Measurements from ENCODE around the gene BTBD16.
A peak's percentile ranks its signal among the peaks of the same experiment; 100 is the strongest.

BTBD16 gene

DNA sequence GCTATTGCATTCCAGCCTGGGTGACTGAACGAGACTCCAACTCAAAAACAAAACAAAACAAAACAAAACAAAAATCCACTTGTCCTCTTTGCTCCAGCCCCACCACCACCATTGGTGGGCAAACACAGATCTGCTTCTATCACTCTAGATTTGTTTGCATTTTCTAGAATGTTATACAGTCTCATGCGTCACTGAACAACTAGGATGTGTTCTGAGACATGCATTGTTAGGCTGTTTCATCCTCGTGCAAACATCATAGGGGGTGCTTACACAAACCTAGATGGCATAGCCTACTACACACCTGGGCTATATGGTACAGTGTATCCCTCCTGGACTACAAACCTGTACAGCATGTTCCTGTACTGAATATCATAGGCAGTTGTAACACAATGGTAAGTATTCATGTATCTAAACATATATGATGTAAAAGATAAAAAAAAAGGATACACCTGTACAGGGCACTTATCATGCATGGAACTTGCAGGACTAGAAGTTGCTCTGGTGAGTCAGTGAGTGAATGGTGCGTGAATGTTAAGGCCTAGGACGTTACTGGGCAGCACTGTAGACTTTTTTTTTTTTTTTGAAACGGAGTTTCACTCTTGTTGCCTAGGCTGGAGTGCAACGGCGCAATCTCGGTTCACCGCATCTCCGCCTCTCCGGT is 45.3 kb downstream of the BTBD16 start:
- no peak for DNase-seq (ENCODE audit: low read depth)

DNA sequence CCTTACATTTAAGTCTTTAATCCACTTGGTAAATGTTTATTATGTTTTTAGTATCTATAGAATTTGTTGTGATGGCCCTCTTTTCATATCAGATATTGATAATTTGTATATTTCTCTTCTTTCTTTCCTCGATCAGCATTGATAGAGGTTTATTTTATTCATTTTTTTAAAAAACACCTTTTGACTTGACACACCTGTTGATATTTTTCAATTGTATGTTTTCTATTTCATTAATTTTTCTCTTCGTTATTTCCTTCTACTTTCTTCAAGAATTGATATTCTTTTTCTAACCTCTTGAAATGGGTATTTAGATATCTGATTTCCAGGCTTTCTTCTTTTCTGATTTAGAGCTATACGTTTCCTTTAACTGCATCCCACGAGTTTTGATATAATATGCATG is 50.9 kb downstream of the BTBD16 start:
- no peak for DNase-seq (ENCODE audit: low read depth)

DNA sequence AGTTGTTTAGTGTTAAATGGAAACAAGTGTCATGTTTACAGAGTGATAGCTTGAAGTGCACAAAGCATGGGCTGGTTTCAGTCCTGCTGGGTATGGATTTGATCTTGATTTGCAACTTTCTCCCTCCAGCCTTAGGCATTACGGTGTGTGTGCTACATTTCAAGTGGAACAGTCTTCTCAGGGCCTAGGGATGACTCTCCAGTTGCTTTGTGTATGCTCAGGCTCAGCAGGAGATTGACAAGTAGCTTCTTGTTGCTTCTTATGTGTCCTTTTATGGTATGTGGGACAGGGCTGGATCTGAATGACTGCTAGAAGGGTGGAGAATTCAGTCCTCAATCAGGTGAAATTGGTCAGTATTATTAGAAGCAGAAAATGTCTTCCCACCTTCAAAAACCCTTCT is 52.1 kb downstream of the BTBD16 start:
- DNase-seq (ENCODE audit: low read depth) = no peak

DNA sequence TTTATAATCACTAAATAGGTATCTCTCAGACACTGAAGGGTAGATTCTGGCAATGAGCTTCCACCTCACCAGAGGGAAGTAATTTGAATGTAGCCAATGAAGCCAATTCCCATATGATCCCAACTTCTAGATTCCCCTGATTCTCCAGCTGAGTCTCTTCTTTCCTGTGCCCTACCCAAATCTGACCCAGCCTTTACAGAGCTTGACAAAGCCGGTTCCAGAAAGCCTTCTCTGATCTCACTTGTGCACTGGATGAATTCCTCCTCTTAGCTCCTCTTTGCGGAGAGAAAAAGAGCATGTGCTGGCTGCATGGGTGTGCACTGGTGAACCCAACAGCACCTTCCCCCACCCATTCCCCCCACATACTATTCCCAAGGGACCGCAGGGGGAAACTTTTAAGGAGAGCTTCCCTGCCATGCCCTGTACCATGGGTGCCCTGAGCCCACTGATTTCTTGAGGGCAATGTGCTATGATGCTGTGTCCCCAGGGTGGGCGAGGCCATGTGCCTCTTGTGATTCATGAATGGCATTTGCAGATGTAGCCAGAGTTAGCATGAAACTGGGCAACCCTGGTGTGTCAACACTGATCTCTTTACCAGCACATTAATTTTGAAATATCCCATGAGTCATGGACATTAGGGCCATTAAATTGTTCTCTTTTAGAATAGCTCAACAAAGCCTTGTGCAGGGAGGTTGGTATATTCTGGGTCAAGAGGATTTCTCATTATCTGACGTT is 53.0 kb downstream of the BTBD16 start:
- DNase-seq (ENCODE audit: low read depth) = peak; percentile 69

DNA sequence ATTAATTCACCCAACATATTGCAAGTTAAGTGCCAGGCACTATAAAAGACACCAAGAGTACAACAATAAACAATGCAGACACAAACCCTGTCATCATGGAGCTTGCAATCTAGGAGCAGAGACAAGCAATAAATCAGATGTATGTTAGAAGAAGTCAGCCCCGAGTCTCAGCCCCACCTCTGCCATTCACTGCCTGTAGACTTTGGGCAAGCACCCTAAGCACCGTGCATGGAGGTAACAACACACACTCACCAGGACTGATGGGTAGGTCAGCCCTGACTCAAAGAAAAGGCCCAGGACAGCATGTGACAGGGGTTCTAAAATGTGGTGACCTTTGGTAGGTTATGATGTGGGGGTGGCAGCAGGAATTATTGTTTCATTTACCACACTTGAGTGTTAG is 54.1 kb downstream of the BTBD16 start:
- no peak for DNase-seq (ENCODE audit: low read depth)

DNA sequence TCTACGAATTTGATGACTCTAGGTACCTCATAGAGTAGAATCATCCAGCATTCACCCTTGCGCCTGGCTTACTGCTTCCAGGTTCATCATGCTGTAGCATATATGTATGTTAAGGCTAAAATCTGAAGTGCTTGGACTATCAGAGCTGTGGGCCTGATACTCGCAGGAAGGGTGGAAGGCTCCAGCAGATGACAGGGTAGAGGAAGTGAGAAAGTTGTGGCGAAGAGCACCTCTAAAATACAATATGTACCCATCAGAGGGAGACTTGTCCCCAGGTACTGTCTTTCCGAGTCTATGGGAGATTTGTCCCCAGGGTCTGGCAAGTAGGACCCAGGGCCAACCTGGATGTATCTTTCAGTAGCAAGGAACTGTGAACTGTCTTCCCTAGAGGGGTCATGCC is 55.3 kb downstream of the BTBD16 start:
- DNase-seq (ENCODE audit: low read depth) = no peak

DNA sequence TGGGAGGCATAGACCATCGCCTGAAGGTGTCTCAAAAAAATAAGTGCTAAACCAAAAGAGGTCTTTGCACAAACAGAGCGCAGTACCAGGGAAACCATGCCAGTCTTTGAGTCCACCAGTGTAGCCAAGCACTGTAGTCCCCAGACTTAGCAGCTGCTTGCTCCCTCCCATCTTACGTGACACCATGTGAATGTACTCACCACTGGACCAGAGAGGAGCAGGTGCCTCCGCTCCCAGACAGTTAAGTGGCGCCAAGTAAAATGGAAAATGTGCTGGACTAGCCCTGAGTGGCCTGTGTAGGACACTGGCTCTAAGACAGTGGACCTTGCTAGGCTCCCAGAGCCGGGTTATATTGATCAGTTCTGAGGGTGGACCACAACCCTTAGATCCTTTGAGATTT is 55.7 kb downstream of the BTBD16 start:
- no peak for DNase-seq (ENCODE audit: low read depth)

DNA sequence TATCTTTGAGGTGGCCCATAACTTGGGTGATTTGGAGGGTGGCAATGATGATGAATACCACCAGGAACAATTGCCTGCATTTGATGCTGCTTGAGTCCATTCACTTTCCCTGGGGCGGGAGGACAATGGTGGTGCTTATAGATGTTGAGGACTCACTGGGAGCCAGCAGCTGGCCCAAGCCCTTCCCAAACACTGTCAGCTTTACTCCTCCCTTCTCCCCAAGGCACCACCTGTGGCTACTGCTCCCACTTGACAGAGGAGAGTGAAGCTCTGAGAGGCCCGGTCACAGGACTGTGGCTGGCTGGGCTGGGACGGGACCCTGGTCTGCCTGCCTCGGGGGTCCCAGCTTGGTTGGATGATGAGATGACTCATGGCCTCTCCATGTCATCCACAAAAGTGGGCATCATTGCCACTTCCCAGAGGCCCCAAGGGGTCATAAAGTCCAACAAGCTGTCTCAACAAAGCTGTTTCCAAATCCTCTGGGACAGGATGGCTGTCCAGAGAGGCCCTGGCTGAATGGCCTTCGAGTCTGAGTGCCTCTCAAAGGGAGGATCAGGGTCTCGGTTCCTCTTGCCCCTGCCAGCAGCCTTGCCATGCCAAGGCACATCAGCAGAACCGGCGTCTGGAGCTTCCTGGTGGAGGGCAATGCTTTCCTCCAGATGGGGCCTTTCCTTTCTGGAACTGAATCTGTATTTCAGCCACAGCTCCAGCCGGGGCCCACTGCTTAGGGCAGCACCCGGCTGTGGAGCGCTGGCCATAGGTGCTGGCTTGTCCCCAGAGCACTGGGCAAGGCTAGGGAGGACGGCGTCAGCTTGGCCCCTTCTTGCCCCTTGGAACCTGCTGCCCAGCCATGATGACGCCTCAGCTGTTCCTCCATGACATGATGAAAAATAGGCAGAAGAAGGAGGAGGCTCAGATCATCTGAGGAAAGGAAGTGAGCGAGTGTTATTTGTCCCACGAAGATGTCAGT is 56.4 kb downstream of the BTBD16 start:
- no peak for DNase-seq (ENCODE audit: low read depth)

DNA sequence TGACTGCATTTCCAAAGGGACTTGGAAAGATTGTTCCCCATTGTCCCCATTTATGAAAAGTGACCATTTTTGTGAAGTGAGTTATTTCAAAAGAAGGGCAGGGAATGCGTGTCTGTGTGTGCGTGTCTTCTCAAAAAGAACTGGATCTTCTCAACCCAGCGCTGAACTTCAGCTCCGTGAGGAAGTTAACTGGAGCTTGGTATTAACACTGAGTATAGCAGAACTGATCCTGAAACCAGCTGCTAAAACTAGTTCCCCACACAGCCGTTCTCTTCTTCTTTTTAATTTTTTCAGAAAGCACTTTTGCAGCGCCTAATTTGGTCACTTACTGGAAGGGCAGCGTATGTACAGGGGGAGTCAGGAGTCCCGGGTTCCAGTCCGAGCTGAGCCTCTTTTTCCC is 57.6 kb downstream of the BTBD16 start:
- DNase-seq (ENCODE audit: low read depth) = no peak

DNA sequence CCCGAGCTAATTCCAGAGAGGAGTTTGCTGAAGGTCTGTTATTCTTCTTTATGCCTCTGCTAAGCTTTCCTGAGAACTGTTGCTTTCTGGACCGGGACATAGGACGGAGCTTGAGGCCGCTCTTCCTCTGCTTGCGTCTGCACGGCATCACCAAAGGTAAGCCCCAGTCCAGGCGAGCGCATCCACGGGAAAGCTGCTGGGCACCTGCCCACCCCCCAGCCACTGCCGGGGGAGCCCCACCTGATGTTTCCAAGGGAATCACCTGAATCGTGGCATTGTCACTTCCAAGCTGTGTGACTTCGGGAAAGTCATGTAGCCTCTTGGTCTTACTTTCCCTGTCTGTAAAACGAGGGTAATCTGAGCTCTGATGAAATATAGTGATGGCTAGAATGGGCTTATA is 58.3 kb downstream of the BTBD16 start:
- no peak for DNase-seq (ENCODE audit: low read depth)

DNA sequence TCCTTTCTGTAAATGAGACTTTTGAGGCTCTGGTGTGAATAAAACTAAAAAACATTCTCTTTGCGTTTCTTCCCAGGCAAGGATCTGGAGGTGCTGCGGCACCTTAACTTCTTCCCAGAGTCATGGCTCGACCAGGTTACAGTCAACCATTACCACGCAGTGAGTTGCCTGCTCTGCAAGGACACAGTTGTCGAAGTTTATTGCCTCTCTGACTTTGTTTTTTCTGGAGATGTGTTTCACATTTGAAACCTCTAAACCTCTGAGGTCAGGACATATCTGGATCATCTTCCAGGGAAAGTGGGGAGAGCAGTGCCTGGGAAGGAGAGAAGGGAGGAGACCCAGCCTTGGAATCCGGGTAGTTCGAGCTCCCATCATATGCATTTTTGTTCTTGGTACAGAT is 60.0 kb downstream of the BTBD16 start:
- DNase-seq (ENCODE audit: low read depth) = no peak

DNA sequence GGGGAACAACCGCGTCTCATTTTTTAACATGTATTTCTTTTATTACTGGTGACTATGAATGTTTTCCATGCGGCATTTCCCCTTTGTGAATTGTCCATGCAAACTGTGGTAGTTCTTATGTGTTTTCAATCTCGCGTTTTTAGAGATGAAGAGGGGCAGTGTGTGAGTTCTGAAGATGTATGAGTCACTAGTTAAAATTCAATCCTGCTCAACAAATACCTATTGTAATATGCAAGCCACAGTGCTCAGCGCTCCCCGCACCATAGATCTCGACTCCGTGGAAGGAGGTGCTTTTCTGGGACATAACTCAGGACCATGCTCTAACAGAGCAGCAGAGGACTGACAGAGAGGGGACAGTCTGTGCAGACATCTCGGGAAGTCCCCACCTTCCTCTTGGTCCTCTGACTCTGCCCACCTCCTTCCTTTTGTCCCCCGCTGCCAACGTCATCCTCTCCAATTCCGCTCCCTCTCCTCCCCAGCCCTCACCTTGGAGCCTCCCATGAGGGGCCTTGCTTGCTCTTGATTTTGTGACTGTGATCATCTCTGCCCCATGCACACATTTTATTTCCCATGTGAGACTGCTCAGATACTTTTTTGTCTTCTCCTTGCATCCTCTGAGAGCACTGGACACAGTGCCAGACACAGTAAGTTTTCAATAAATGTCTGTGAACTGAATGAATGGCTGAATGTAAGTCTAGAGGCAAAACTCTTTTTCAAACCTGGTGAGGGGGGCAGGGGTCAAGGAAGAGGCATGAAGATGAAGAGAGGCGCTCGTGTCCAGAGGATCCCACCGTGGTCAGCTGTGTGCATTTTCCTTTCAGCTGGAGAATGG is 60.7 kb downstream of the BTBD16 start:
- DNase-seq (ENCODE audit: low read depth) = no peak

DNA sequence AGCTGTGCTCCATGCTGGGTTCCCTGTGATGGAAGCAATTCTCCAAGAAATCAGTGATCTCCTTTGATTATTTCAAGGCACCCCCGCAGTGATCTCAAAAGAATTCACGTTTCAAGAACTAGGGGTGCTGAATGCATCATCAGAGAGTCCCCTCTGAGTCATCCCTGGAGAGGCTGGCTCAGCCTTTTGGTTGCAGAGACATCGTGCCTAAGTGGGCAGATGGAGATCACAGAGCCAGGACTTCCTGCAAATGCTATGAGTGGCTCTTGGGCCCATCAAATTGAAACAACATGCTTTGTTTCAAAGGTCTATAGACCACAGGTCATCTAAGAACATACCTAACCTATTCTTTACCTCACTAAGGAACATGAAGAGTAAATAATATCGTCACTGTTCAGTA is 61.9 kb downstream of the BTBD16 start:
- no peak for DNase-seq (ENCODE audit: low read depth)

DNA sequence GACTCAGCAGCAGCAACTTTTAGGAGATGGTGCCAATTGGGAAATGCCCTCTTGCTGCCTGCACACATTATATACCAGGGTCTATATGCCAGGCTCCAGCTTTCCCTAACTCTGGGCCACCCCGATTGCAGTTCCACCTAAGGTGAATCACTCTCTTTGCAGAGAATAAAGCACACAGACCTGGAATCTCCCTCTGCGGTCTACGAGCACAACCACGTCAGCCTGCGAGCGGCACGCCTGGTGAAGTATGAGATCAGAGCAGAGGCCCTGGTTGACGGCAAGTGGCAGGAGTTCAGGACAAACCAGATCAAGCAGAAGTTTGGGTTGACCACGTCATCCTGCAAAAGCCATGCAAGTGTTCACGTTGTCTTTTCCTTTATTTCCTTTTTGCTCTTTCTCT is 65.2 kb downstream of the BTBD16 start:
- DNase-seq (ENCODE audit: low read depth) = no peak

DNA sequence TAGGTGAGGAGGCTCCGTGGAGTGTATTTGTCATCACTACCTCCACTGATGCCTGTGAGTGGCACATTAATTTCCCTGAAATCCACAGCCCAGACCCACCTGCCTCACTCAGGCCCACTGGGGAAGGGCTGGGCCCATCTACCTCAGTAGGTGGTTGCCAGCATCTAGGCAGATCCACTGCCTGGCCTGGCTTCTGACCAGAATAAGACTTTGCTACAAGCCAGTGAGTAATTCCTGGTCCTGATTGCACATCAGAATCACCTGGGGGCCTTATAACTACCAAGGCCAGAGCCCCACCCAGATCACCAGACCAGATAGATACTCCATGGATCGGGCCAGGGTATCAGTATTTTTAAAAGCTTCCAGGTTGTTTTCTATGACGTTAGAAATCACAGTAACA is 65.9 kb downstream of the BTBD16 start:
- no peak for DNase-seq (ENCODE audit: low read depth)

DNA sequence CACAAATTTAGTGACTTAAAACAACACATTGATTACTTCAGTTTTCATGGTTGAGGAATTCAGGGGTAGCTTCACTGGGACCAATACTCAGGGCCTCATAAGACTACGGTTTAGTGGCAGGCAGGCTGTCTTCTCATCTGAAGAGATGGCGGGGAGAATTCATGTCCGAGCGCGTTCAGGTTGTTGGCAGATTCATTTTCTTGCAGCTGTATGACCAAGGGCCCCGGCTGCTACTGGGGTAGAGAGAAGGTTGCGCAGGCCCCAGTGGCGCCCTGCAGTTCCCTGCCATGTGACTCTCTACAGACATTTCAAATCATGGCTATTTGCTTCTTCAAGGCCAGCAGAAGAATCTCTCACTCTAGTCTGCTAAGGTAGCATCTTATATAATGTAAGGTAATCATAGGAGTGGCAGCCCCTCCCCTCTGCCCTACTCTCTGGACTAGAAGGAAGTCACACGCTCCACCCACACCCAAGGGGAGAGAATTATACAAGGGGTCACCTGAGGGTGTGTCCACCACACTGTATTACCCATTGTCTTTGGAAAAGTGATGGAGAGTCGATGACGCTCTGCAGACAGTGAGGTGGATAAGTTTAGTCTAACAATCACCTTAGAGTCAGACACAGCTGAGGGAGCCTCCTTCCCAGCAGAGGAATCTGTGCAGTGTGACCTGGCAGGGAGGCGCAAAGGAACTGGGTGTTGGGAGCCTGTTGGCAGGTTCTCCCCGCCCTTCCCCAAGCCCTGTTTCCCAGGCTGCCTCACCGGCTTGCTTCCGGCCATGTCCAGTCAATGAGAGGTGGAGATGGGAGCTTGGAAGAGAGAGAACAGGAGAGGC is 67.7 kb downstream of the BTBD16 start:
- DNase-seq (ENCODE audit: low read depth) = no peak

DNA sequence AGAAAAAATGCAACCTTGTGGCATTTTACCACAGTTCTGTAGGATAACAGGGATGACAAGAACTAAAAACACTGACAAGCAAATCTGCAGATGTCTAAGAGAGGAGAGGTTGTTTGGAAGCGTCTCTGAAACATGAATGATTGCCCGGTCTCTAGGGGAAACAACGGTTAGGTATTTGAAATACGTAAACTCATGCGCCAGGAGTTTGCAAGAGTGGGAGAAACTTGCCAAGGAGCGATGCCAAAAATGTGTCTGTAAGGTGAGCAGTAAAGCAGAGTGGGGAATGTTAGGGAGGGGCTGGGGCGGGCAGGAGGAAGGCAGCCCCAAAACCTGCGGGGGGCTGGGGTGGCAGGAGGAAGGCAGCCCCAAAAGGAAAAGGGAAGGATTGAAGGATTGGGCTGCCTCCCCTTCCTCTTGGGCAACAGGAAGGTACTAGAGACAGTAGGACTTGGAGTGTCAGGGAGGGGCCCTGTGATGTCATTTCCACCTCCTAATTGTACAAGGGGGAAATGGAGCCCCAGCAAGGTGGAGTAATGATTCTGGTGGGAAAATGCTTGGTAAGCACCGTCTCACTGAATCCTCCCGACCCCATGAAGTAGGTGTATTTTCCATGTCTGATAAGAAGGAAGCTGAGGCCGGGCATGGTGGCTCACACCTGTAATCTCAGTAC is 70.2 kb downstream of the BTBD16 start:
- peak; percentile 56 for DNase-seq (ENCODE audit: low read depth)

DNA sequence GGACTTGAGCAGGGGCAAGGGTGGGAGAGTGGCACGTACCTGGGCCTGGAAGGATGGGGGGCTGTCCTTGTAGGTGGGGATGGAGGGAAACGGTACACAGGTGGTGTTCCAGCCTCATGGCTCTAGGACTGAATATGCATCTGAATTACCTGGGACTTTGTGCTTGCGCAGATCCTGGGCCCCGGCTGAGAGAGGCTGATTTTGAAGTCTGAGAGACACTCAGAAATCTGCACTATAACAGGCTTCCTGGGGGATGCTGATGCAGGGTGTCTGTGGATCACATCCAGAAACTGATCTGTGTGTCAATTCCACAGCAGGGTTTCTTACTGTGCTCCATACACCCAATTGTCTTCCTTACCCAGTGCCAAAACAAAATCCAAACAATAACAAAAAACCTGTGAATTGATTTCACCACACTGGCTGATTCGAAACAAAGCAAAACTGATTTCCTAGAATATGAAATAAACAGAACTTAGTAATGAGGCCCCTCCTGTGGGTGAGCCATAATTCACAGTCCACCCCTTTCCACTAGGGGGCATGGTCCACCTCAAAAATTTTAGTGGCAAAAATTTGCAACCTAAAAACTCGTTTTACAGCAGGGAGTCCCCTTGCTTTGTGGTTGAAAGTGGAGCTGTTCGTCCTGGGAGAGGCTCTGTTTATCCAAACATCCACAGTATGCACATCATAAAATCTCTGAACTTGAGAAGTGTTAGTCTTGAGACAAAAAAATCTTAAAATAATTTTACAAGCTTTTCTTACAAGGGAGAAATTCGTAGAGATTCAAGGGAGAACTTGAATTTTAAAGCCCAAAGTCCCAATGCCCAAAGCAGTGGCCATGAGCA is 71.4 kb downstream of the BTBD16 start:
- DNase-seq (ENCODE audit: low read depth) = peak; percentile 31

DNA sequence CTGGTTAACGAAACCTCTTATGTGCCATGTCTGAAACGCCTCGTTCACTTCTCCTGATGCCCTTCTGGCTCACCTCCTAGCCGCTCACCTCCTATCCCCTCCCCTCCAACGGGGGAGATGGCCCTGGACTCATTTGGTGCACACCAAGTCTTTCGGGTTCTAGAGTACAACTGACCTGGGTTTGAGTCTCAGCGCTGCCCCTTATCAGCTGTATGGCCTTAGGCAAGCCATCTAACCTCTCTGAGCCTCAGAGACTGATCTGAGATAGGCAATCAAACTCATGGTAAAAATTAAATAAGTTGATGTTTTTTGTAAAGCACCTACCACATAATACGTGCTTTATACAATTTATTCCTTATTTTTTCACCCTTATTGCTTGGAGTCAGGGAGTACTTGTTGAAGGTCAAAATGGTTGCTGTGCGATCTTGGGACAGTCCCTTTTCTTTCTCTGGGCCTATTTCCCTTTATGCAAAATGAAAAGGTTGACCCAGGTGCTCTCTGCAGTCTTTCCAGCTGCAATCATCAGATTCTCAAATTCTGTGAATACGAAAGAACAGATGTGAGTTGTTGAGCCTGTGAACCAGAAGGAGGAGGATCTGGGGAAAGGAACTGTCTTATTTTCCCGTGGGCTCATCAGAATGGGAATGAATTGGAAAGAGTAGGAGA is 72.2 kb downstream of the BTBD16 start:
- DNase-seq (ENCODE audit: low read depth) = no peak

Measured in amniotic epithelial cell (primary cell).